GM12801 (cell line): ENCODE measurements around the gene ABCC4.

Source experiments
- CTCF ChIP-seq: IDR thresholded peaks from one replicate; pipeline ENCODE4 v1.5.1; 2011; ENCODE audit warnings: control low read depth; ENCODE audit not compliant: insufficient read length; ENCODE audit errors: extremely low read depth

The ABCC4 gene

GRCh38 chr13:94992036-94992960 is 309.0 kb downstream of the ABCC4 start:
- no peak for TF ChIP-seq CTCF

- no peak for TF ChIP-seq CTCF
Measured at GRCh38 chr13:94988654-94989053, 312.6 kb downstream of the ABCC4 start.

DNA sequence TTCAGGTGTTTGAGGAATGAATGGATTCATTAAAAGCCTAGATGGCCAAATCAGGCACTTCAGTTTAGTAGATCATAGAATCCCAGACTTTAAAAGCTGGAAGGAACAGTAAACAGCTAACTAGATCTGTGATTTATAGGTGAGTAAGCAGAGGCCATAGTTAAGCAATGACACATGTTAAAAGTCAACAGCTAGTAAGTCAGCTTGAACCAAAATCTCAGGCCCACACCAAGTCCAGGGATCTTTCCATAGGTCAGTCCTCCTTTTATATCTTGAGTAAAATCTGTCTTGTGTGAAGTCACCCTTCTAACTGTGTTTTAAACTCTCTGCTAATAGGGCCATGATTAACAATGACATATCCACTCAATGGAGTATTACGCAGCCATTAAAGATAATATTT is 313.4 kb downstream of the ABCC4 start:
- no peak for TF ChIP-seq CTCF

GRCh38 chr13:94987081-94987480 is 314.2 kb downstream of the ABCC4 start:
- TF ChIP-seq CTCF, result no peak

GRCh38 chr13:94984958-94985357 is 316.3 kb downstream of the ABCC4 start:
- no peak for TF ChIP-seq CTCF

DNA sequence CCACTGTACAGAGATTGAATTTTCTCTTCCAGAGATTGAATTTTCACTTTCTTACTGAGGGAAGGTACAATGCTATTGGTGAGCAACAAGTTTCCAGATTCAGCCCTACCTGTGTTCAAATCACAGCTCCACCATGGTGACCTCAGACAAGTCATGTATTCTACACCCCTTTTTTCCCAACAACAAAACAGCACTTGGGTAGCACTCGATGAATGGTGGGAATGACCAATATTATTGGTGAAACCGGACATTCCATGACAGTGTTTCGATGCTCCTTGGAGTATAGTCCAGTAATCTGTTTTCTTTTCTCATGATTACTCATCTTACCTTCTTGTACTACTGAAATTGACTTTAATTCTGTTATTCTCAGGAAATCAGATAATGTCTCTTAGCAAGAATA is 322.7 kb downstream of the ABCC4 start:
- no peak for TF ChIP-seq CTCF

DNA sequence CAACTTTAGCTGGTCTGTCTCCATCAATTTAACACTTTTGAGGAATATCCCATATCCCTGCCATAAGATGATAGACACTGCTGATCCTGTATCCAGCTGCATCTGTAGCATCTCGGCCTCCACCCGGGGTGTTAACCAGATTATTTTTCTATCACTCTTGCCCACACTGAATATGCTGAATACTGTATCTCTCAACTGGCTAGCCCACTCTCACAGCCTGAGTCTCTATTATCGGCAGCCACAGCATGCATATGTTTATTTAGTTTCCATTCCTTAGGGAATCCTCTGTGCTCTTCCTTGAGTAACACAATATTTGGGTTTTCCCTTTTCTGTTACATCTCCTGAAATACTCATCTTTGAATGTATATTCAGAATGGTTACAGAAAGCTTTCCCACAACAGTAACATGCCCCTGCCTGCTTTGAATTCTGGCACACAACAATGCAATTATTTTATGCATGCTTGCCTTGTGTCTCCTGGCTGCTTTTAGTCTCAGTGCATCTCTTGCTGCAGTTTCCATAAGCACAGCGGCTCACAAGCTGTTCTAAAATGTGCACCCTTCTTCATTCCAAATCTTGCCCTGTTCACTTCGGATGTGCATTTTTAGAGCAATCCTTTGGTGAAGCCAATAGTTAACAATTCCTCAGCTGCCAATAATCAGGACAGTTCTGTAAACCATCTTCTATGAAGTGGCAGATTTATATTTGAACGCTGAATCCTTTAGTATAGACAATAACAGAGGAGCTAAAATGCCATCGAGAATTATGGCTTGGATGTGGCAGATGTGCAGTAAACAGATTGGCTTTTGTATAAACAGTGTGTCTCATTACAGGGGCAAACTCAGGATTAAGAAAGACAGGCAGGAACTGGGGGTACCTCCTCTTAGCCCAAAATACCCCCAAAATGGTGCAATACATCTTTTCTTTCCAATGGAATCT is 327.0 kb downstream of the ABCC4 start:
- no peak for TF ChIP-seq CTCF
